Loucy (cell line): ENCODE data around the gene PDXDC1.
"Not testable (repeated sequence)": the region's sequence is repeated elsewhere in the genome, so short reads cannot be mapped to it uniquely, and the experiment has no call there.

Experiments
- EZH2phosphoT487 ChIP-seq: fragments of 200-600 bp; IDR thresholded peaks from 2 replicates; pipeline ENCODE4 v1.6.1; 2018; ENCODE audit warnings: antibody characterized with exemption, mild to moderate bottlenecking, moderate library complexity, borderline replicate concordance
- TF ChIP-seq, protein P1 (sequence below): fragments of 200-600 bp; sonication (generic); conservative IDR thresholded peaks from 2 replicates; pipeline ENCODE4 v1.5.1; 2014; ENCODE audit warnings: mild to moderate bottlenecking, antibody characterized with exemption, low read length

- TF ChIP-seq, protein P1, sequence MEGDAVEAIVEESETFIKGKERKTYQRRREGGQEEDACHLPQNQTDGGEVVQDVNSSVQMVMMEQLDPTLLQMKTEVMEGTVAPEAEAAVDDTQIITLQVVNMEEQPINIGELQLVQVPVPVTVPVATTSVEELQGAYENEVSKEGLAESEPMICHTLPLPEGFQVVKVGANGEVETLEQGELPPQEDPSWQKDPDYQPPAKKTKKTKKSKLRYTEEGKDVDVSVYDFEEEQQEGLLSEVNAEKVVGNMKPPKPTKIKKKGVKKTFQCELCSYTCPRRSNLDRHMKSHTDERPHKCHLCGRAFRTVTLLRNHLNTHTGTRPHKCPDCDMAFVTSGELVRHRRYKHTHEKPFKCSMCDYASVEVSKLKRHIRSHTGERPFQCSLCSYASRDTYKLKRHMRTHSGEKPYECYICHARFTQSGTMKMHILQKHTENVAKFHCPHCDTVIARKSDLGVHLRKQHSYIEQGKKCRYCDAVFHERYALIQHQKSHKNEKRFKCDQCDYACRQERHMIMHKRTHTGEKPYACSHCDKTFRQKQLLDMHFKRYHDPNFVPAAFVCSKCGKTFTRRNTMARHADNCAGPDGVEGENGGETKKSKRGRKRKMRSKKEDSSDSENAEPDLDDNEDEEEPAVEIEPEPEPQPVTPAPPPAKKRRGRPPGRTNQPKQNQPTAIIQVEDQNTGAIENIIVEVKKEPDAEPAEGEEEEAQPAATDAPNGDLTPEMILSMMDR = not testable (repeated sequence)
- TF ChIP-seq EZH2phosphoT487 = not testable (repeated sequence)
These were observed 118.7 kb downstream of the PDXDC1 start for GRCh38 chr16:15093571-15093954.
